K562 treated with DMSO at 1 percent for 4 hours (cell line): ENCODE measurements around the gene EVI5L. TPM values are rescaled to one million over a fixed set of nuclear protein-coding genes. Genes with fewer than 3 reads are reported as not detected.

Source experiments
- total RNA-seq: library from RNA; unstranded; fragments of 300-600 nt; gene quantifications from 2 replicates; pipeline ENCODE4 v1.2.3, GENCODE V29; 2022; ENCODE audit not compliant: insufficient read depth

The EVI5L gene
- 7.9 and 13.4 TPM in 2 replicates for total RNA-seq

GRCh38 chr19:7829561-7830271 is at the start of gene EVI5L:
EVI5L (plus strand) TSS chr19:7830218; CDS start chr19:7846543, 16,325 bp downstream.

DNA sequence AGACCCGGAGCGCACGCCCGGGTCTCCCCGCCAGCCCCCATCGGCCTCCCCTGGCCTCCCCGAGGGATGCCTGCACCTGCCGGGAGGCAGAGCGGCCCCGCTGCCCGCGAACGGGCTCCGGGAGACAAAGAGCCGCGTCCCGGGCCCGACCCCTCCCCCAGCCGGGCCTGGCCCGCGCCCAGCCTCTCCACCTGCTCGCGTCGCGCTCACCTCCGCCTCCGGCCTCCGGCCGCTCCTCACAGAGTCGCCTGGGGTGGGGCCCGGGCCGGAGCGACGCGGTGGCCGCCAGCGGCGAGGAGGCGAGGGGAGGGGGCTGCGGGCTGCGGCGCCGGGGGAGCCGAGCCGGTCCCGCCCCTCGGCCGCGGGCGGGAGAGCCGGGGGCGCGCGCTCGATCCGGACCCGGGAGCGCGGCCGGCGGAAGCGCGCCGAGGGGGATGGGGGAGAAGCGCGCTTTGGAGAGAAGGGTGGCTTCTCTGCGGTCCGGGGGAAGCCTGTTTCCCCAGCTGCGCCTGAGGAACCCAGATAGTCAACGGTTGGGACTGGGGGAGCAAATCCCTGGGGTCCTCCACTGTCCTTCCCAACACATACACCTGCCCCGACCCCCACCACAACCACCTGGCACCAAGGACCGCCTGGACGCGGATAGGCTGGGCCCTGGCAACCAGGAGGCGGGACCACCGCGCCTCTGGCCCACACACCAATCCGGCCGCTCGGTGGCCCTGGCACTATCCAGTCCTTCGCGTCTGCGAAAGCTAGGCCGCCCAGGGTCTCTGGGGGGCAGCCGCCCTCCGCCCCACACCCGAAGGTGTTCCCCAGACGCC is 44.3 kb downstream of the EVI5L start, which contains the start of gene PRR36:
Gene PRR36, minus strand, starts transcription at position 315 of the 821 bp plus-strand sequence. CDS start 701 bp downstream, outside the sequence.

DNA sequence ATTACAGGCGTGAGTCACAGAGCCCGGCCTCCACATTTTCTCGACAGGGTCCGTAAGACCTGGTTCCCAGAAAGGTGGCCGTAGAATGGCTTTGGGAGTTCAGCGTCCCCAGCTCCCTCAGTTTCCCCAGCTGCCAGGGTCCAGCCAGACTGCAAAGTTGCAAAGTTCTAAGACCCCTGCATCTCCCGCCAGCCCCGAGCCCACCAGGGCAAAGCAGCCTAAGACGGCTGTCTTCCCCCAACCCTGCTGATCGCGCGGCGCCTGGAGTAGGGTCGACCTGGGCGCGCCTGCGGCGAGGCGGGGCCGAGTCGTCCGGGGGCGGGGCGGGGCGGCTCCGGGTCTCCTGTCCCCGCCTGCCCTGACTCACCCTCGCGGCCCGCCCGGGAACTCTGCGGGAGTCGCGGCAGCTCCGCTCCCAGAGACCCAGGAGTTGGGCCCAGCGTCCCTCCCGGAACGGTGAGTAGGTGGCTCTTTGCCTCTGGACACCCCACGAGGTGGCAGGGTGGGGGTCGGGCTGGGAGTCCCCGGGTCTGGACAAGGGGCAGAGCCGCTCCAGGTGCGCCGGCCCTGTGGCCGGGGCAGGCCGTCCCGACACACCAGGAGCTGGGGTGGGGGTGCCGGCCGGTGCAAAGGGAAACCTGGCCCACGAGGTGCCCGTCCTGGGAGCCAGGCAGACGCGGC is 58.3 kb downstream of the EVI5L start, which contains the start of gene LRRC8E:
Gene LRRC8E, plus strand, starts transcription at position 366 of the 681 bp plus-strand sequence. CDS start 7,094 bp downstream, outside the sequence.

DNA sequence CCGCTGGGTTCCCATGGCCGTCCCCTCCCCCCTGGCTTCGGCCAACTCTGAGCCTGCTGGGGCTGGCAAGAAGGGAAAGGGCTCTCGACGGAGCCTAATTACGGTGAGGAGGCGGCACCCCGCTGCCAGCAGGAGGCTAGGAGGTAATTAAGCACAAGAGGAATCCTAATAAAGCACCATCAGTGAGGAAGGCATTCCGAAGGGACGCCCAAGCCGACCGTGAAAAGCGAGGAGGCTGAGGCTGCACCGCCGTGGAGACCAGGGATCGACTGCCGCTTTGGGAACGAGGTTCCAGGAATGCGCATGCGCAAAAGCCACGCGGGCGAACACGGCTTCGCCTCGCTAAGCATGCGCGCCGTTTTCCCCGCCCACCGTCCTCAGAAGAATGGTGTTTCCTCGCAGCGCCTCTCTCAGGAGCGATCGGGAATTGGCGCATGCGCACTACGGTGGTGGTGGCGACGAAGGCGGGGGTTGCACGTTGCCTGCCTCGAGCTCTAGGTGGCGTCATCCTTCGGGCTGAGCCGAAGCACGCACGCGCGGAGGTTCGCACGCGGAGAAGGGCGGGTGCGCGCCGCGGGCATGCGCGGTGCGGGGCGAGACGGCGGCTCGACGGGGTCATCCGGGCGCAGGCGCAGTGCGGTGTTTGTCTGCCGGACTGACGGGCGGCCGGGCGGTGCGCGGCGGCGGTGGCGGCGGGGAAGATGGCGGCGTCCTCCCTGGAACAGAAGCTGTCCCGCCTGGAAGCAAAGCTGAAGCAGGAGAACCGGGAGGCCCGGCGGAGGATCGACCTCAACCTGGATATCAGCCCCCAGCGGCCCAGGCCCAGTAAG is 73.4 kb downstream of the EVI5L start, which contains the start of gene MAP2K7:
Gene MAP2K7, plus strand, starts transcription at position 634 of the 830 bp plus-strand sequence. Its CDS starts 68 bp downstream, at position 702.

Other genes starting within 250 kb of the EVI5L start
- 2.8 and 3.5 TPM in 2 replicates for gene CAMSAP3, start 234.4 kb upstream of the EVI5L start, total RNA-seq
- gene XAB2, start 200.7 kb upstream of the EVI5L start, total RNA-seq = 73.4 and 73.7 TPM in 2 replicates
- gene PET100, start 200.4 kb upstream of the EVI5L start, total RNA-seq = 19.4 and 24.7 TPM in 2 replicates
- gene PCP2, start 196.5 kb upstream of the EVI5L start, total RNA-seq = not detected in 2 replicates
- 219 and 238 TPM in 2 replicates for gene STXBP2, start 193.1 kb upstream of the EVI5L start, total RNA-seq
- not detected in 2 replicates for gene RETN, start 161.2 kb upstream of the EVI5L start, total RNA-seq
- gene MCEMP1, start 153.1 kb upstream of the EVI5L start, total RNA-seq = 1.6 and 3.9 TPM in 2 replicates
- gene TRAPPC5, start 149.4 kb upstream of the EVI5L start, total RNA-seq = 90.6 and 98.1 TPM in 2 replicates
- not detected in 2 replicates for gene FCER2, start 128.1 kb upstream of the EVI5L start, total RNA-seq
- gene CLEC4G, start 98.1 kb upstream of the EVI5L start, total RNA-seq = not detected in 2 replicates
- not detected in 2 replicates for gene CD209, start 82.7 kb upstream of the EVI5L start, total RNA-seq
- gene CLEC4M, start 67.0 kb upstream of the EVI5L start, total RNA-seq = 0.40 TPM in 1 of 2 replicates, not detected in the other
- gene PRR36, start 44.2 kb downstream of the EVI5L start, total RNA-seq = 0.12 TPM in 1 of 2 replicates, not detected in the other
- 3.9 and 4.0 TPM in 2 replicates for gene LRRC8E, start 58.3 kb downstream of the EVI5L start, total RNA-seq
- 24.3 and 30.0 TPM in 2 replicates for gene MAP2K7, start 73.7 kb downstream of the EVI5L start, total RNA-seq
- 3.9 TPM in 2 replicates for gene TGFBR3L, start 84.6 kb downstream of the EVI5L start, total RNA-seq
- gene SNAPC2, start 90.1 kb downstream of the EVI5L start, total RNA-seq = 45.1 and 48.4 TPM in 2 replicates
- gene CTXN1, start 95.9 kb downstream of the EVI5L start, total RNA-seq = 8.8 and 9.9 TPM in 2 replicates
- 150 and 161 TPM in 2 replicates for gene TIMM44, start 113.4 kb downstream of the EVI5L start, total RNA-seq
- gene ELAVL1, start 175.4 kb downstream of the EVI5L start, total RNA-seq = 52.1 and 62.2 TPM in 2 replicates
- not detected in 2 replicates for gene CCL25, start 222.5 kb downstream of the EVI5L start, total RNA-seq